ENCODE measurements around the gene COMMD10.

- TF ChIP-seq POLR2A (IDR thresholded peaks at IDR 0.05; ENCODE audit: low read depth) (no peak), POLR2AphosphoS5 (IDR thresholded peaks at IDR 0.05) (no peak)
Observed at GRCh38 chr5:116209166-116209565, 124.3 kb downstream of the COMMD10 start.
